Smooth muscle cell (in vitro differentiated cells): Measurements from ENCODE around the gene USP3. TPM values are rescaled to one million over a fixed set of nuclear protein-coding genes. Genes with fewer than 3 reads are reported as not detected.
A peak's percentile ranks its signal among the peaks of the same experiment; 100 is the strongest.

Experiments used
- DNase-seq: peaks from one replicate; lab custom pipeline; 2025; ENCODE audit not compliant: unreplicated experiment; lab: John Stamatoyannopoulos, UW
- H2AFZ ChIP-seq: fragments of 200-600 bp; sonication (generic); 2 replicates; pipeline ENCODE4 v1.6.0; 2016; ENCODE audit warnings: antibody characterized with exemption, low read depth, mild to moderate bottlenecking
- H3F3A ChIP-seq: fragments of 200-600 bp; sonication (generic); 2 replicates; pipeline ENCODE4 v1.6.0; 2017; ENCODE audit warnings: antibody characterized with exemption, low read depth
- H3K27ac ChIP-seq: fragments of 200-600 bp; sonication (generic); 2 replicates; pipeline ENCODE4 v1.5.1; 2016; ENCODE audit warnings: low read depth, mild to moderate bottlenecking
- H3K27me3 ChIP-seq: fragments of 200-600 bp; sonication (generic); 2 replicates; pipeline ENCODE4 v1.6.1; 2016; ENCODE audit warnings: low read depth, mild to moderate bottlenecking
- H3K36me3 ChIP-seq: fragments of 200-600 bp; sonication (generic); 2 replicates; pipeline ENCODE4 v1.5.1; 2016; ENCODE audit warnings: low read depth
- H3K4me1 ChIP-seq: fragments of 200-600 bp; sonication (generic); 2 replicates; pipeline ENCODE4 v1.5.1; 2016; ENCODE audit warnings: low read depth
- H3K4me2 ChIP-seq: fragments of 200-600 bp; sonication (generic); 2 replicates; pipeline ENCODE4 v1.6.0; 2016; ENCODE audit warnings: mild to moderate bottlenecking
- H3K4me3 ChIP-seq: fragments of 200-600 bp; sonication (generic); 2 replicates; pipeline ENCODE4 v1.5.1; 2016; ENCODE audit warnings: mild to moderate bottlenecking
- H3K79me2 ChIP-seq: fragments of 200-600 bp; sonication (generic); 2 replicates; pipeline ENCODE4 v1.6.0; 2016; ENCODE audit warnings: low read depth, mild to moderate bottlenecking
- H3K9ac ChIP-seq: fragments of 200-600 bp; sonication (generic); 2 replicates; pipeline ENCODE4 v1.6.0; 2016; ENCODE audit warnings: low read depth
- H3K9me3 ChIP-seq: fragments of 200-600 bp; sonication (generic); replicated peaks from 2 replicates; pipeline ENCODE4 v1.5.1; 2016; ENCODE audit warnings: low read depth
- H4K20me1 ChIP-seq: fragments of 200-600 bp; sonication (generic); 2 replicates; pipeline ENCODE4 v1.6.0; 2016; ENCODE audit warnings: low read depth
- WGBS: methylation state at CpG from one replicate; pipeline ENCODE4 v1.1.7; 2016; ENCODE audit warnings: low lambda C conversion rate; 5-methylcytosine and 5-hydroxymethylcytosine counted together
- polyA plus RNA-seq: library from polyadenylated mRNA; unstranded; fragments of >200 nt; fragmentation: Nextera tagmentation; extraction: Ambion mirVana; gene quantifications from 2 replicates; pipeline ENCODE4 v1.2.1, GENCODE V29; 2016
- total RNA-seq: library from RNA; depleted of rRNA; stranded (reverse); fragments of >200 nt; gene quantifications from 2 replicates; pipeline ENCODE4 v1.2.3, GENCODE V29; 2014
- TF ChIP-seq, protein P1 (sequence below): fragments of 200-600 bp; sonication (generic); IDR thresholded peaks from 2 replicates; pipeline ENCODE4 v1.5.1; 2017; ENCODE audit warnings: borderline replicate concordance, mild to moderate bottlenecking, antibody characterized with exemption; ENCODE audit not compliant: insufficient read depth, poor library complexity, severe bottlenecking

The USP3 gene
- total and polyA plus RNA-seq, 2 experiments from 2014 or later = 17.1 to 26.2 TPM

DNA sequence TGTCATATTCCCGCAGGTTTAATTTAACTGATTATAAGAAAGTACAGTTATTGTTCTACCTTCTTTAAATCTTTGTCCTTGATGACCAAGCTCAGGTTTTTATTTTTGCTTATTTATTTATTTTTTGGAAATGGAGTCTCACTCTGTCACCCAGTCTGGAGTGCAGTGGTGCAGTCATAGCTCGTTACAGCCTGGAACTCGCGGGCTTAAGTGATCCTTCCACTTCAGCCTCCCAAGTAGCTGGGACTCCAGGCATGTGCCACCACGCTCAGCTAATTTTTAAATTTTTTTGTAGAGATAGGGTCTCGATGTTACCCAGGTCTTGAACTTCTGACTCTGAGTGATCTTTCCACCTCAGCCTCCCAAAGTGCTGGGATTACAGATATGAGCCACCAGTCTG, 8.9 kb downstream of the USP3 start:
- peaks cover 56% of the 10 kb centered on the region for H3K4me1 ChIP-seq
- H3K4me3 ChIP-seq = no peak overlapping the region
- H3K36me3 ChIP-seq = no peaks in the 10 kb centered on the region
- no peak overlapping the region for H3K27ac ChIP-seq
- H3K9me3 ChIP-seq = no peaks in the 10 kb centered on the region
- WGBS = 93% methylated on average over 6 of the region's 6 CpGs
- no peaks in the 10 kb centered on the region for H3K27me3 ChIP-seq
- peaks cover 96% of the 10 kb centered on the region for H3K79me2 ChIP-seq
- DNase-seq = no peak
- no peak overlapping the region for H3K4me2 ChIP-seq
- peaks cover 7% of the 10 kb centered on the region for H3F3A ChIP-seq
- H4K20me1 ChIP-seq = peaks cover 98% of the 10 kb centered on the region
- no peak overlapping the region for H2AFZ ChIP-seq
- TF ChIP-seq, protein P1, sequence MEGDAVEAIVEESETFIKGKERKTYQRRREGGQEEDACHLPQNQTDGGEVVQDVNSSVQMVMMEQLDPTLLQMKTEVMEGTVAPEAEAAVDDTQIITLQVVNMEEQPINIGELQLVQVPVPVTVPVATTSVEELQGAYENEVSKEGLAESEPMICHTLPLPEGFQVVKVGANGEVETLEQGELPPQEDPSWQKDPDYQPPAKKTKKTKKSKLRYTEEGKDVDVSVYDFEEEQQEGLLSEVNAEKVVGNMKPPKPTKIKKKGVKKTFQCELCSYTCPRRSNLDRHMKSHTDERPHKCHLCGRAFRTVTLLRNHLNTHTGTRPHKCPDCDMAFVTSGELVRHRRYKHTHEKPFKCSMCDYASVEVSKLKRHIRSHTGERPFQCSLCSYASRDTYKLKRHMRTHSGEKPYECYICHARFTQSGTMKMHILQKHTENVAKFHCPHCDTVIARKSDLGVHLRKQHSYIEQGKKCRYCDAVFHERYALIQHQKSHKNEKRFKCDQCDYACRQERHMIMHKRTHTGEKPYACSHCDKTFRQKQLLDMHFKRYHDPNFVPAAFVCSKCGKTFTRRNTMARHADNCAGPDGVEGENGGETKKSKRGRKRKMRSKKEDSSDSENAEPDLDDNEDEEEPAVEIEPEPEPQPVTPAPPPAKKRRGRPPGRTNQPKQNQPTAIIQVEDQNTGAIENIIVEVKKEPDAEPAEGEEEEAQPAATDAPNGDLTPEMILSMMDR = no peak
- no peak overlapping the region for H3K9ac ChIP-seq

DNA sequence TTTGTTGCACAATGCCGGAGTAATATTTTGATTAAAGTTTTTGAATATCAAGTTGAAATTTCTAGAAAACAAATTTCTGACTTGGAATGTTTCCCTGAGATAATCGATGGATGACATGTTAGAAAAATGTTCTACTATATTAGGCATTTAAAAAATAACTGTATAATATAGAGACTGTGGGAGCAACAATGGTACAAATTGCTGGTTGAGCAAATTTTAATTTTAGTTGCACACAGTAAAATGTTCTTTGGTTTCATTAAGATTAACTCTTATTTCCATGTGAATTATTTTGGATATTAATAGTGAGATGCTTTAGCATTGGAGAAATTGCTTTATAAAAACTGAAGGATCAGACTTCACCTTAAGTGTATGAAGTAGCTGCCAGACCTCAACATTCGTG, 9.3 kb downstream of the USP3 start:
- H3F3A ChIP-seq = peaks cover 7% of the 10 kb centered on the region
- DNase-seq = no peak
- no peaks in the 10 kb centered on the region for H3K36me3 ChIP-seq
- H3K27me3 ChIP-seq = no peaks in the 10 kb centered on the region
- no peaks in the 10 kb centered on the region for H3K9me3 ChIP-seq
- H3K27ac ChIP-seq = no peak overlapping the region
- H4K20me1 ChIP-seq = peaks cover 98% of the 10 kb centered on the region
- H3K9ac ChIP-seq = no peak overlapping the region
- no peak overlapping the region for H3K4me3 ChIP-seq
- H3K79me2 ChIP-seq = peaks cover 95% of the 10 kb centered on the region
- 98% methylated on average over 3 of the region's 3 CpGs for WGBS
- no peak overlapping the region for H2AFZ ChIP-seq
- H3K4me2 ChIP-seq = no peak overlapping the region
- TF ChIP-seq, protein P1 = no peak
- H3K4me1 ChIP-seq = peaks cover 56% of the 10 kb centered on the region

DNA sequence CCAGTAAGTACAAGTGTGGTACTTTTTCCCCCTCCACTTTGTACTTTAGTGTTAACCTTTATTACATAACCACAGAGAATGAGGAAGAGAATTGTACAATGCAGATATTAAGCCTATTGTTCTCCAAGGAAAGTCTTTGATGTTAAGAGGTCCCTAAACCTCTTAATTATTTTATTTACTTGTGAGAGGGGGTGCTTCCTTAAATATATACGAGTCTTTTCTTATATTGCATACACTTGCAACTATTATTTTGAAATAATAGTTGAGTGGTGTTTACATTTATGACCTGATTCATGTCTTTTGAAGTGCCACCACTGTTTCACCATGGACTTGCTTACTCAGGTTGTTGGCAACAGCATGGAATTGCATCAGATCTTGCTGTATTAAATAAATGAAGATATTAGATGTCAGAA, 10.1 kb downstream of the USP3 start:
- Histone ChIP-seq H2AFZ (no peak overlapping the region), H3K9ac (no peak overlapping the region), H3K9me3 (no peaks in the 10 kb centered on the region), H3K4me3 (no peak overlapping the region), H3K79me2 (peaks cover 94% of the 10 kb centered on the region), H3K36me3 (no peaks in the 10 kb centered on the region), H3K4me1 (peaks cover 50% of the 10 kb centered on the region), H3K27me3 (no peaks in the 10 kb centered on the region), H4K20me1 (peaks cover 98% of the 10 kb centered on the region), H3K27ac (no peak overlapping the region), H3F3A (peaks cover under 1% of the 10 kb centered on the region), H3K4me2 (peak overlapping the region; percentile 31)
- TF ChIP-seq, protein P1 = no peak
- WGBS = 53% methylated on average over 1 of the region's 1 CpG
- DNase-seq = no peak

DNA sequence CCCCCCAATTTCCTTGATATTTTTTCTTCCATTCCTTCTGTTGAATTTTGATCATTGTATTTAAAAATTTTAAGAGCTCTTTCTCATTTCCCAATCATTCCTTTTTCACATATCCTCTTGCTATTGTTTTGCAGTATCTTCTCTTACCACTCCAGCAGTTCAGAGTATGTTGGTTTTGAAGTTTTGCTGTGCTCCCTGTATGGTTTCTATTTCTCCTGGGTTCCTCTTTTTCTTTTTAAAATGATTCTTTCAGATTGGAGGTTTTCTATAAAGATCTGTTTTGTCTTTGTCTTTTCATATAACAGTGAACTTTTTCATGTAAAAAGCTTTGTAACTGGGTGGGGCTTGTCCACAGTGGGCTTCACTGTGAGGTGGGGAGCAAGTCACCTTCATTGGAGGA, 12.8 kb downstream of the USP3 start:
- no peak overlapping the region for H3K4me2 ChIP-seq
- H3K4me1 ChIP-seq = peaks cover 35% of the 10 kb centered on the region
- no peak overlapping the region for H3K27ac ChIP-seq
- H2AFZ ChIP-seq = no peak overlapping the region
- no peak for DNase-seq
- no peak overlapping the region for H3K4me3 ChIP-seq
- H3K27me3 ChIP-seq = no peaks in the 10 kb centered on the region
- H3F3A ChIP-seq = no peaks in the 10 kb centered on the region
- H3K9me3 ChIP-seq = no peaks in the 10 kb centered on the region
- H3K36me3 ChIP-seq = no peaks in the 10 kb centered on the region
- TF ChIP-seq, protein P1 = no peak
- H3K79me2 ChIP-seq = peaks cover 96% of the 10 kb centered on the region
- H3K9ac ChIP-seq = no peak overlapping the region
- peaks cover 100% of the 10 kb centered on the region for H4K20me1 ChIP-seq
